ENCODE results near the gene FUT3. TPM values are rescaled to one million over a fixed set of nuclear protein-coding genes. Genes with fewer than 3 reads are reported as not detected.
"Not testable (repeated sequence)": the region's sequence is repeated elsewhere in the genome, so short reads cannot be mapped to it uniquely, and the experiment has no call there.

Gene FUT3
- total RNA-seq, 2 donors from 2014 or later: not detected

GRCh38 chr19:5857203-5858081 is 6.2 kb upstream of the FUT3 start:
- intact Hi-C loops (cut with DNase I): no loop called here
- no peak for DNase-seq (ENCODE audit: low spot score)

- intact Hi-C loops (cut with DNase I); DNase-seq (ENCODE audit: low spot score): not testable (repeated sequence)
Measured at GRCh38 chr19:5855151-5855550, 3.9 kb upstream of the FUT3 start.

- DNase-seq (ENCODE audit: low spot score); intact Hi-C loops (cut with DNase I): not testable (repeated sequence)
Measured at GRCh38 chr19:5854121-5854520, 2.9 kb upstream of the FUT3 start.

DNA sequence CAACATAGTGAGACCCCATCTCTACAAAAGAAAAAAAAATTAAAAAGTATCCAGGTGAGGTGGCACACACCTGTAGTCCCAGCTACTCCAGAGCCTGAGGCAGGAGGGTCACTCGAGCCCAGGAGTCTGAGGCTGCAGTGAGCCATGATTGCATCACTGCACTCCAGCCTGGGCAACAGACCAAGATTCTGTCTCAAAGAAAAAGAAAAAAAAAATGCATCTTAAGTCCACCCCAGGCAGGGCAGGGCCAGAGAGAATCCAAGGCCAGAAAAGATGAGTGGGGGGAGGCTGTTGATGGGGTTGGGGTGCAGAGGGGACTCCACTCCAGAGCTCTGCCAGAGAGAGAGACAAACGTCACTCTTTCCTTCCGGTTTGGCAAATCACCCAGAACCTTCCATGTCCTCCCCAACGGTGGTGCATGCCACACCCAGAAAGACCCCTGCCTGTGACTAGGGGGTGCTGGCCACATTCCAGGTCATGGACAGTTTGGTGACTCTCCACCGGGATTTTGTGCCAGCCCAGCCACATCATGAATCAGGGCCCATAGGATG is 431 bp downstream of the FUT3 start:
- intact Hi-C loops (cut with DNase I): no loop called here
- DNase-seq (ENCODE audit: low spot score): no peak

DNA sequence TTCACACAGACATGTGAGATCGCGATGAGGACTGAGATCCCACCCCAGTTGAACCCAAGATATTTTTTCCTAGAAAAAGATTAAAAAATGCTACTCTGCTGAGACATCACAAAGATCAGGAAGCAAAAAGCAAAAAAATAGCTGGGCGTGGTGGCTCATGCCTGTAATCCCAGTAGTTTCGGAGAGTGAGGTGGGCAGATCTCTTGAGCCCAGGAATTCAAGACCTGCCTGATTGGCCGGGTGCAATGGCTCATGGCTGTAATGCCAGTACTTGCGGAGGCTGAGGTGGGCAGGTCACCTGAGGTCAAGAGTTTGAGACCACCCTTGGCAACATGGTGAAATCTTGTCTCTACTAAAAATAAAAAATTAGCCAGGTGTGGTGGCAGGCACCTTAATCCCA is 1.1 kb downstream of the FUT3 start:
- intact Hi-C loops (cut with DNase I): no loop called here
- no peak for DNase-seq (ENCODE audit: low spot score)

- DNase-seq (ENCODE audit: low spot score); intact Hi-C loops (cut with DNase I): not testable (repeated sequence)
Measured at GRCh38 chr19:5848621-5849020, 2.6 kb downstream of the FUT3 start.

- intact Hi-C loops (cut with DNase I); DNase-seq (ENCODE audit: low spot score): not testable (repeated sequence)
Measured at GRCh38 chr19:5847846-5848245, 3.4 kb downstream of the FUT3 start.

DNA sequence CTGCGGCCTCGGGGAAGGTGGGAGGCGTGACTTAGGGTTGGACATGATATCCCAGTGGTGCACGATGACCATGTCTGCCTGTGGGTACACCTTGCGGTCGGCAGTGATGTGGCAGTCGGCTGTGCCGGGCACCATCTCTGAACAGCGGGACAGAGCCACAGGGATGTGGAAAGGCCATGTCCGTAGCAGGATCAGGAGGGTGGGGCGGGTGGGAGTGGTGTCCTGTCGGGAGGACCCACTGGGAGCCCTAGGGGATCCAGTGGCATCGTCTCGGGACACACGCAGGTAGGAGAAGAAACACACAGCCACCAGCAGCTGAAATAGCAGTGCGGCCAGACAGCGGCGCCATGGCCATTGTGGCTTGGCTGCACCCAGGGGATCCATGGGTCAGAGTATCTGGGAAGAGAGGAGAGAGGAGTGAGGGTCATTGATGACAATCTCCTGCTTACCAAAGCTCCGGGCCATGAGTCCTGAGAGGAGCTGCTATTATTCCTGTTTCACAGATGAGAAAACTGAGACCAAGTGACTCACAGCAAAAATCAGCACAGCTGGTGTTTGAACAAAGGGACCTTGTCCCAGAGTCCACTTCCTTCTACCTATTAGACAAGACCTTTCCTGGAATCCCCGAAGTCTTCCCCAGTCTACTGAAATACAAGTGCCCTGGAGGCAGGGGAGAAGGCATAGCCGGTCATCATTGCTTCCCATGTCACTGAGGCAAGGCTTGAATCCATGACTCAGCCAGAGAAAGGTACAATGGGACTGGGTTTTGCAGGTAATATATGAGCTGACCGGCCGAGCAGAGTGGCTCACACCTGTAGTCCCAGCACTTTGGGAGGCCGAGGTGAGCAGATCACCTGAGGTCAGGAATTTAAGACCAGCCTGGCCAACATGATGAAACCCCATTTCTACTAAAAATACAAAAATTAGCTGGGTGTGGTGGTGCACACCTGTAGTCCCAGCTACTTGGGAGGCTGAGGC is 6.5 kb downstream of the FUT3 start:
- DNase-seq (ENCODE audit: low spot score): no peak
- intact Hi-C loops (cut with DNase I): no loop called here

DNA sequence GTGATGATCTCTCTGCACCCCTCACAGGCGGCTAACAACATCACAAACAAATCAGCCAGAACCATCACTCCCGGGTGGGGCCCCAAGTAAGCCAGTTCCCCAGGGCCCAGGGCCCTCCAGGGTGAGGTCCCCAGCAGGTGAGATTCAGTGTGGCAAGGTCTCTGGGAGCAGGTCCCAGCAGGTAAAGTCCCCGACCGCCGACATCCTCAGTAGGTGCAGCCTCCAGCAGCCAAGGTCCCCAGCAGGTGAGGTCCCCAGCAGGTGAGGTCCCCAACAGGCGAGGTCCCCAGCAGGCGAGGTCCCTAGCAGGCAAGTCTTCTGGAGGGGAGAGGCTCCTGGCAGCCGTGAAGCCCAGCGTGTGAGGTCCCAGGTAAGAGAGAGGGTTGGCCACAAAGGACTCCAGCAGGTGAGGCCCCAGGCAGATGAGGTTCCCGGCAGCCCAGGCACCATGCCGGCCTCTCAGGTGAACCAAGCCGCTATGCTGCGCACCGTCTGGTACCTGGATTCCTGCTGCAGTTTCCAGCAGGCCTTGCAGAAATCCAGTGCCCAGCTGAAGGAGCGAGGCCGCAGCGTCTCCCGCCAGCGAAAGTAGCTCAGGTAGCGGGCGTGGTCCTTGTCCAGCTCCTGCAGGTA is 7.8 kb downstream of the FUT3 start:
- intact Hi-C loops (cut with DNase I): no loop called here
- DNase-seq (ENCODE audit: low spot score): no peak

DNA sequence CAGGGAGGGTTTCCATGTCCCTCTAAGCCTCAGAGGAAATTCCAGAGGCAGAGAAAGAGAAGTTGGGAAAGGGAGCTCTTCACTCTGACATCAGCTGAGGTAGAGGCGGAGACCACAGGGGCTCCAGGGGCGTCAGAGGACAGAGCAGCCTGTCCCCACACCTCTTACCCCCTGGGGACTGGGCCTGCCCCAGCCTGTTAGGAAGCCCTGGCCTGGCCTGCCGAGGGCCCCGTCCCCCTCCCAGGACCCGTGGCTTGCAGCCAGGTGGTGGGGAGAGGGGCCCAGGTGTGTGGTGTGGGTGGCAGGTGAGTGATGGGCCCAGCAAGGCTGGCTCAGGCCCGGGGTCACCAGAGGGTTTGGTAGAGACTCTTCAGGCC is 9.5 kb downstream of the FUT3 start:
- intact Hi-C loops (cut with DNase I); DNase-seq (ENCODE audit: low spot score): not testable (repeated sequence)

DNA sequence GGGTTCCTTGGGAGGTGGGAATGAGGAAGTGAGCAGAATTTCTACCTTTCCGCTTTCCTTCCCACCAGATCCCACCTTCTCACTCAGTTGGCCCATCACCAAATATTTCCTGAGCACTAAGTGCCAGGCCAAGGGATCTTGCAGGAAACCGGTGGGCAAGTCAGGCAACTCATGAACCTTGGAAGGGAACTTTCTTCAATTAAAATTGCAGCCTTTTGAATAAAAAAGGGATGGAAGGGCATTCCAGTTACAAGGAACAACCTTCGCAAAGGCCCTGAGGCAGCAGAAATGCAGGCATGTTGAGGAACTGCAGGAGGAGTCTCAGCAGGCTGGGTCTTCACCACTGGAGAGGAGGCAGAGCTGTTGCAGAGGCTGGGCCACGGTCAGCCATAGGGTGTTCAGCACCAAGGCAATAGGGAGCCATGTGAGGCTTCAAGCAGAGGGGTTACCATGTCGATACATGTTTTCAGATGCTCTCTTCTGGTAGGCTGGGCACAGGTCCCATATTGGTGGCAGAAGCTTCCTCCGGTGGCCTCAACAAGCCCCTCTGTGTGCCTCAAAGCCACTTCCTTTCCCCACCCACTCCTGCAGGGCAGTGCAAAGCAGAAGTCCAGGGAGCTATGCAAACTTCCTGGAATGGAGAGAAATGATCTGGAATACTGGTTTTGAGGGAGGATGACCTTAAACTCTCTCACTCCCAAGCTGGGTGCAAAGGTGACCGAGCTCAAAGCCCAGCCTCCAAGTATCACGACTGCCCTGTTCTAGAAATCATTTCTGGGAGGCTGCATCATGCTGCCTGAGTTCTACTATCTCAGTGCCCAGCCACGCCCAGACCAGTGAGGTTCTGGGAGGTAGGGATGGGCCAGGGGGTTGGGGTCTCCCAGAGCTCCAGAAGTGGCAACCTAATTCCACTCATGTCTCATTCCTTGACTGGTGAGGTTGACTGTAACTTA is 11.9 kb downstream of the FUT3 start, which contains the start of gene FUT6:
TSS of gene FUT6 (minus strand) at position 638 of the 953 bp plus-strand sequence. CDS start 7,135 bp downstream, outside the sequence.
- intact Hi-C loops (cut with DNase I): no loop called here
- DNase-seq (ENCODE audit: low spot score): no peak

DNA sequence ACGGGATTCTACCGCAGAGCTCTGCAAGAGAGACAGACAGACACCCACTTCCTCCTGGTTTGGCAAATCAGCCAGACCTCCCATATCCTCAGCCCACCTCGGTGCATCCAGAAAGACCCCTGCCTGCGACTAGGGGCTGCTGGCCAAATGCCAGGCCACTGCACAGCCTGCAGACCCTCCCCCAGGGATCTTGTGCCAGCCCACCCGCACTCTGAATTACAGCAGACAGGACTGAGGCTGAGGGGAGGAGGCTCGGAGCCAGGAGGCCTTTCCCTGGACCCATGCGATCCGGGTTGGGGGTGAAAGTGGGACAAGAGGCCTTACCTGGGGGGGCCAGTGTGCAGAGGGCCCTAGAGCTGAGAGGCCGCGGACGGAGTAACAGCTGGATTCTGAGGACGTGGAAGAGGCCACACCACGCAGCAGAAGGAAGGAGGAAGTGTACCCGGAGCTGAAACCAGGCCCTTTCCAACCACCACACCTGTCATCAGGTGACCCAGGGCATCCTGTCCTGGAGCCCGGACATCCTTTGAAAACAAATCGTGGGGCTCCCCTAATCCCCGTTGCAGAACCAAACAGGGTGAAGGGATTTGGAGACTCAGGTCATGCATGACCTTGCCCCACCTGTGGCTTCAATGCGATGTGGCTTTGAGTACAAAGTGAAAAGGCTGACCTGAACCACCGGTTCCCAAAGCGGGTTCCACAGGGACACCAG is 12.7 kb downstream of the FUT3 start:
- intact Hi-C loops (cut with DNase I): no loop called here
- DNase-seq (ENCODE audit: low spot score): no peak

DNA sequence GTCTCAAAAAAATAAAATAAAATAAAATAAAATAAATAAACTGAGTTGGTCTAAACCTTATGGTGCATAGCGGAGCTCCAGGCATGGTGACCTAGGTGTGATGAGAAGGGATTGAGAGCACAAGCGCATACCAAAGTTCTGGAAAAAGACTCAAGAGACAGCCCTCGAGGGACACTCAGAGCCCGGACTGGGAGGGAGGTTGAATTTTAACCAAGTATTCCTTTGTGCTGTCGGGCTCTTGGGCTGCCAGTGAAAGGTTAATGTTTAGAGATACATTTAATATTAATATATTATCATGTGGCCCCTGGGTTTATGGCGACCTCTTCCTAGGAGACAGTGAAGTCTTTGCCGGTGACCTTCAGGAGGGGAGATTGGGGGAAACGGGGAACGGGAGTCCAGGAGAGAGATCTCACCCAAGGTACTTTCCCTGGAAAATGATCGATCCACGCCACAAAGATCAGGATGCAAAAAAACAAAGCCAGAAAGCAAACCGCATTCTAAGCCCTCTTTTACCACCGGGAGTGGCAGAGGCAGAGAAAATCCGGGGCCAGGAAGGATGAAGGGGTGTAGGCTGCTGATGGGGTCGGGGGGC is 13.4 kb downstream of the FUT3 start:
- intact Hi-C loops (cut with DNase I): no loop called here
- DNase-seq (ENCODE audit: low spot score): no peak

DNA sequence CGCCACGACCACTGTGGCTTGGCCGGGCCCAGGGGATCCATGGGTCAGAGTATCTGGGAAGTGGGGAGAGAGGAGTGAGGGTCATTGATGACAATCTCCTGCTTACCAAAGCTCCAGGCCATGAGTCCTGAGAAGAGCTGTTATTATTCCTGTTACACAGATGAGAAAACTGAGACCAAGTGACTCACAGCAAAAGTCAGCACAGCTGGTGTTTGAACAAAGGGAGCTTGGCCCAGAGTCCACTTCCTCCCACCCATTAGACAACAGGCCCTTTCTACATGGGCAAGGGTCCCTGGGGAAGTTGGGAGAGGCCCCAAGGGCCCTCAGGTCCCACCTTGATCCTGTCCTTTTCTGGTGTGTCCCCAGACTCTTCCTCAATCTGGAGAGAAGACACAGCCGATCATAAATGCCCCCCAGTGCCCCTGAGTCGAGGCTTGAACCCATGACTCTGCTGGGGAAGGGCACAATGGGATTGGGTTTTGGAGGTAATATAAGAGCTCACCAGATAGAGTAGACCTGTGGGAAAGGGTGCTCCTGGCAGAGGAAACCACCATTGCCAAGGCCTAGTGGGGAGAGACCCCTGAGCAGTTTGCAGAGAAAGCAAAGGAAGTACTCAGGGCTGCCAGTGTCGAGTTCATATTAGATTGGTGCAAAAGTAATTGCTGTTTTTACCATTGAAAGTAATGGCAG is 18.6 kb downstream of the FUT3 start:
- DNase-seq (ENCODE audit: low spot score): no peak
- intact Hi-C loops (cut with DNase I): no loop called here

DNA sequence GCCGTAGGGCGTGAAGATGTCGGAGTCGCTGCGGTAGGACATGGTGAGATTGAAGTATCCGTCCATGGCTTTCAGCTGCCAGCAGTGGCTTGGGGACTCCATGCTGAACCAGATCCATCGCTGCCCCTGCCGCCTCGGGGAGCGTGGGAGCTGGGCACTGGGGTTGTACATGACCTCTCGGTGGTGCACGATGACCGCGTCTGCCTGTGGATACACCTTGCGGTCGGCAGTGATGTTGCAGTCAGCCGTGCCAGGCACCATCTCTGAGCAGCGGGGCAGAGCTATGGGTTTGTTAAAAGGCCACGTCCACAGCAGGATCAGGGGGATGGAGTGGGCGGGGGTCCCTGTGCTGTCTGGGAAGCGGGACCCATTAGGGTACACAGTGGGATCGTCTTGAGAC is 19.2 kb downstream of the FUT3 start:
- intact Hi-C loops (cut with DNase I): no loop called here
- DNase-seq (ENCODE audit: low spot score): no peak

- intact Hi-C loops (cut with DNase I): no loop called here
- no peak for DNase-seq (ENCODE audit: low spot score)
Measured at GRCh38 chr19:5831159-5831558, 20.1 kb downstream of the FUT3 start.

Measured in posterior vena cava (tissue), 2 donors.